Measurements from ENCODE around the gene RIC8B.

Gene RIC8B

DNA sequence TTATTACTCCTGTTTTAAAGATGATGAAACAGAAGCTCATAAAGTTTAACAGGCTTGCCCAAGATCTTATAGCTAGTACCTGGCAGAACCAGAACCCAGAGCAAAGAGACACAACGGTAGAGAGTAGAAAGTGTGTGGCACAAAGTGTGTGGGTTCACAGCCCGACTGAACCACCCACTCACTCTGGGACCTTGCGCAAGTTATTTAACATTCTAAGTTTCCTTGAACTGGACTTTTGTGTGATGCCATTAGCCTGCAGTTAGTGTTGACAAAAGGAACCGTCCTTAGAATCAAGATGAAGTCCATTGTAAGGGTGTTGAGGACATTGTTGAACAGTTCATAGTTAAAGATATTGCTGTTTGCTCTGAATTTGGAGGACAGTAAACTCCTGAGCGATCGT lies 29.9 kb upstream of the RIC8B start:
- no peak overlapping the region for H3K27ac Mint-ChIP-seq
- H3K36me3 Mint-ChIP-seq: no peaks in the 10 kb centered on the region
- no peak overlapping the region for H3K4me3 Mint-ChIP-seq

DNA sequence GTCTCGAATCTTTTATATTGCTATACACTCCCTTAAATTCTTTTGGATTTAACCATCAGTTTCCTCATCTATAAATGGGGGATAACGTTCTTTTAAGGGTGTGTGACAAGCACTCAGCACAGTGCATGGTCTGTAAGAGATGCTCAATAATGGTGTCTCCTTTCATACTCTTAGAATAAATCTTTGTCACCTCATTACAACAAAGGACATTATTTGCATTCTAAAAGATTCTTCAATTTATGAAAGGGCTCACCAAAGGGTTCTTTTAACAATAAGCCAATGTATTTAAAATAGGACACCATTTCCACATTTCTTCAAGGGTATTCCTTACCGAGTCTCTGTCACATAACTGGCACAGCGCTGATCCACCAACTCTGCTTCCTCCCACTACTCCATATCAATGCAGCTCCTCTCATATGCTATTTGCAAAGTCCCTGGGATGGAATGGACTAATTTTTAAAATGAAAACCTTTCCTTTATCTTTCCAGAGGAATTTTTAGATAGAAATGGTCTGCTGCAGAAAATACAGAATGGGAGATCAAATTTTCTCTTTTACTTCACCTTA lies 29.2 kb upstream of the RIC8B start:
- Mint-ChIP-seq H3K36me3 (no peaks in the 10 kb centered on the region), H3K4me3 (no peak overlapping the region), H3K27me3 (peaks cover 14% of the 10 kb centered on the region), H3K9me3 (no peaks in the 10 kb centered on the region), H3K4me1 (peaks cover 21% of the 10 kb centered on the region), H3K27ac (no peak overlapping the region)
- CTCF ChIA-PET: no interaction called here
- DNase-seq: no peak

More for the DNA sequence above, 29.9 kb upstream of the RIC8B start:
- no peak for DNase-seq
- no peaks in the 10 kb centered on the region for H3K9me3 Mint-ChIP-seq
- peaks cover 20% of the 10 kb centered on the region for H3K27me3 Mint-ChIP-seq
- CTCF ChIA-PET: no interaction called here
- peaks cover 21% of the 10 kb centered on the region for H3K4me1 Mint-ChIP-seq

DNA sequence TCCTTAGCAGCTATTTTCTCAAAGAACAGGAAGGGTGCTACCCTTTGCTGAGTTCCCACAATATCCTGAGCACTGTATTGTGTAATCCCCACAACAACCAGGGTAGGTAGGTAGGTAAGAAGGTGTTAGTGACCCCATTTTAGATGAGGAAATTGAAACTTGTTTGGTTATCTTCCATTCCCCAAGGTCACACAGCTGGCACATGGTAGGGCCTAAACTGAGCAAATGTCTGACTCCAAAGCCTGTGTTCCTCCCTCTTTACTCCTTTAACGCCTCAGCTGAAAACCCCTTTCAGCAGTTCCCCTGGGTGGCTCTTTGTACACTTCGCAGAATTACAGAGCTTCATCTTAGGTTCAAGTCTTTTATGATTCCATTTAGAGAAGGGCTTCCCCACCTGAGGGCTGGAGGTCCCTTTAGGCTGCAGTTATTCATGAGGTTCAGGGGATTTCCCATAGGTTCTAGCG lies 26.5 kb upstream of the RIC8B start:
- H3K9me3 Mint-ChIP-seq: peaks cover 5% of the 10 kb centered on the region
- peaks cover 5% of the 10 kb centered on the region for H3K36me3 Mint-ChIP-seq
- H3K4me1 Mint-ChIP-seq: peaks cover 29% of the 10 kb centered on the region
- peaks cover 8% of the 10 kb centered on the region for H3K27me3 Mint-ChIP-seq
- peak overlapping the region; percentile 88 for H3K27ac Mint-ChIP-seq
- peak; percentile 48 for DNase-seq
- no peak overlapping the region for H3K4me3 Mint-ChIP-seq
- CTCF ChIA-PET: interaction anchor here (0.9 kb wide), 1 partner anchor 12 kb away, joined by 3 read pairs; no protein-coding TSS in a partner anchor

DNA sequence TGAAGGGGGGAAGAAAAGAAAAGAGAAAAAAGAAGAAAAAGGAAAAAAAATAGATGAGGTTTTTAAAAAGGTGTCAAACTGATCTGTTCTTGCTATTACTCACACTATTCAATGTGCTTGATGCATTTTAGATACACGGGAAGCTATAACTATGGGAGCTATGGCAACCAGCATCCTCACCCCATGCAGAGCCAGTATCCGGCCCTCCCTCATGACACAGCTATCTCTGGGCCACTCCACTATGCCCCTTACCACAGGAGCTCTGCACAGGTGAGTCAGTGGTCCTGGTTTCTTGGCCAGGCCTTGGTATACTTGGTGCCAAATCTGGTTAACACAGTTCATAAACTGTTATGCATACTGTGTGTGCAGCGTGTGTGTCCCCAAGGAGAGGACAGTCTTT lies 24.0 kb upstream of the RIC8B start:
- Mint-ChIP-seq H3K27me3 (peaks cover 1% of the 10 kb centered on the region), H3K9me3 (peaks cover 6% of the 10 kb centered on the region), H3K4me3 (no peak overlapping the region), H3K4me1 (peaks cover 46% of the 10 kb centered on the region), H3K27ac (no peak overlapping the region), H3K36me3 (peaks cover 5% of the 10 kb centered on the region)
- DNase-seq: no peak
- CTCF ChIA-PET: no interaction called here

DNA sequence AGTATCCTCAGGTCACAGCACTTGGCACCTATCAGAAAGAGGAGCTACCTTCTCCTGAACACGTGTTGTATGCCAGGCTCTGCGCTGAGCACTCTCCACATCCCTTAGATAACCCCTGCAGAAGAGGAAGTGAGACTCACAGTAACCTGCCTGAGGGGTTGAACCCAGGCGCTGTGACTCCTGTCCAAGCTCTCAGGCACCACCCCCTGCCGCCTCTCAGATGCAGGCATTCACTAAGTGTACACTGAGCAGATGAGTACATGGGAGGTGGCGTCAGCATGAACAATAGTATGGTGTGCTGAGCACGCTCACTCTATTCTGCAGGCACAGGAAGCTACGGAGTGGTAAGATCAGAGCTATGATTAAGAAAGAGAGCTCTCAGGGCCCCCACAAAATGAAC lies 21.0 kb upstream of the RIC8B start:
- Mint-ChIP-seq H3K4me1 (peaks cover 27% of the 10 kb centered on the region), H3K27ac (peak overlapping the region; percentile 85), H3K4me3 (no peak overlapping the region), H3K9me3 (peaks cover 6% of the 10 kb centered on the region), H3K27me3 (no peaks in the 10 kb centered on the region), H3K36me3 (peaks cover 5% of the 10 kb centered on the region)
- CTCF ChIA-PET: interaction anchor here (0.8 to 1.8 kb wide), 3 partner anchors 9 to 20 kb away, joined by 3 to 6 read pairs (median 4); no protein-coding TSS in a partner anchor
- peak; percentile 76 for DNase-seq

DNA sequence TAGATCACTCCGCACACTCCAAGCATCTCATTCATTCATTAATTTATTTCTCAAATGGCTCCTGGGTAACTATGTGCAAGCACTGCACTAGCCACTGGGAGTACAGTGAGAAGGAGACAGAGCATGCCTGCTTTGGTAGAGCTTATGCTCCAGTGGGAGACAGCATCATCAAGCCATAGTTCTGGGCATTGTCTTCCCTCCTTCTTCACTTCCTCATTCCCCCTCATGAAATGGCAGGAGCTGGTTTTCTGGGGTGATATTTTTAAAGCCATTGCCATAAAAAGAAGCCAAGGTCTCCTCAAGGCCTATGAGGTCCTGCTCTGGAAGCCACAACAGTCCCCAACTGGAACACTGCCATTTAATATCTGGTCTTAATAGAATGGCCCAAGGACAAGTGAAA lies 20.2 kb upstream of the RIC8B start:
- CTCF ChIA-PET: interaction anchor here (0.8 to 1.8 kb wide), 3 partner anchors 8 to 19 kb away, joined by 3 to 6 read pairs (median 4); no protein-coding TSS in a partner anchor
- peaks cover 30% of the 10 kb centered on the region for H3K4me1 Mint-ChIP-seq
- no peak overlapping the region for H3K4me3 Mint-ChIP-seq

DNA sequence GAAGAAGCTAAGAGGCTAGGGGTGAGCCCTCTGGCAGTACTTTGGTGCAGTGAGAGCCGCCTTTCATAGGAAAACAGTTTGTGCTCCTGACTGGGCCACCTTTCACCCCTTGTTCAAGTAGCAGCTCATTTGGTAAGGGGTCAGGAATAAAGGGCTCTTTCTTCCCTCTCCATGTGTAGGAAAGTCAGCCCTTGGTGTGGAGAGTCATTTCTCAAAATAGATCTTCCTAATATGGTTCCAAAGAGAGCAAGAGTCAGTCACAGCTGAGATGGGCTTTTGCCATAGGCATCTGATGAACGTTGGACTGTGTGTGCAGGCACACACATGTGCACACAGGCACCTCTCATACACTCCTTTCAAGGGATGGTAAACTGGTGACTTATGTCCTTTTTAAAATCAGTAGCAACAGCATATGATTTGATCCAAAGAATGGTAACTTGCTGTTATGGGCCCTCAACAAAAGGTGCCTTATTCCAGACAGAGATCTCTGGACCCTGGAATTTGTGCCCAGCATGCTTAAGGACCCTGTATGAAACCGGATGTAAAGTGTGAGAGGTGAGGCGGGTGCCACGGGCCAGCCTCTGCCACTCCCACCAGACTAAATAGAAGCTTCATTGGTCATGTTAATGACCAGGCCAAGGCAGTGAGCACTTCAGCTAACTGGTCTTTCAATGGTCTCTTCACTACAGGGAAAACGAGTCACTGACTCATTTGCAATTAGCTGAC lies 16.7 kb upstream of the RIC8B start:
- Mint-ChIP-seq H3K27me3 (no peaks in the 10 kb centered on the region), H3K36me3 (no peaks in the 10 kb centered on the region), H3K4me1 (peaks cover 43% of the 10 kb centered on the region), H3K27ac (no peak overlapping the region), H3K9me3 (peaks cover 1% of the 10 kb centered on the region), H3K4me3 (no peak overlapping the region)
- no peak for DNase-seq
- CTCF ChIA-PET: interaction anchor here (0.6 kb wide), 1 partner anchor 526 kb away, joined by 3 read pairs; no protein-coding TSS in a partner anchor

More for the DNA sequence above, 20.2 kb upstream of the RIC8B start:
- H3K9me3 Mint-ChIP-seq: peaks cover 6% of the 10 kb centered on the region
- H3K27me3 Mint-ChIP-seq: no peaks in the 10 kb centered on the region
- DNase-seq: no peak
- peaks cover 5% of the 10 kb centered on the region for H3K36me3 Mint-ChIP-seq
- no peak overlapping the region for H3K27ac Mint-ChIP-seq

DNA sequence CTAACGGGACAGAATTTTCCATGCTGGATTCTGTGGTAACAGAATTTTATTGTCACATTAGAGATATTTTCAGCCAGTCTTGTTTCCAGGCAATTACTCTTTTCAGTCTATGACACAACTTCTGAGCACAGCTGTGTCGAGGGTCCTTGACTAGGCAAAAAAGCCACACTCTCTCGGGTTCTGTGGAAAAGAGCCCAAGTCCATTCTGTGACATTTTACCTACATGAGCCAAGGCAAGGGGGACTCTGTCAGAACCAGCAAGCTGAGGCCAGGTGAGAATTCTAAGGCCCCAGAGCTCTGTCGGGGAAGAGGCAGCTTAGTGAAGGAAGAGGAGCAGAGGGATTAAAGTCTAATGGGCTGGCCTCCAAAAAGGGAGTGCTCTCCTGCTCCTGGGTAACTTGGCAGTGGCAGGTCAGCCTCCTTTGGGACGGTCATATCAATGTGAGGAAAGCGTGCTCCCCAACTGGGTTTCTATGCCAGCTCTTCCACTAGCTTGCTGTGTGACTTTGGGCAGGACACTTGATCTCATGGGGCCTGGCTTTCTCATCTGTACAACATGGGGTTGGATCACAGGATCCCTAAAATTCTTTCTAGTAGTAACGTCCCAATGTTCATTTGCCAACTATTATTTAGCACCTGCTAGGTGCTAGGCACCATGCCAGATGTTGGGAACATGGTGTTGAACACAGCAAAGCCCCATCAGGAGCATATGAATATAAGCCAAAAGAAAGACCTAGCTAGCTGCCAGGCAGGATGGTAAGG lies 16.0 kb upstream of the RIC8B start:
- CTCF ChIA-PET: interaction anchor here (0.6 kb wide), 1 partner anchor 527 kb away, joined by 3 read pairs; no protein-coding TSS in a partner anchor
- H3K27me3 Mint-ChIP-seq: no peaks in the 10 kb centered on the region
- H3K4me1 Mint-ChIP-seq: peaks cover 36% of the 10 kb centered on the region
- no peak overlapping the region for H3K4me3 Mint-ChIP-seq
- no peak overlapping the region for H3K27ac Mint-ChIP-seq
- no peaks in the 10 kb centered on the region for H3K36me3 Mint-ChIP-seq
- DNase-seq: no peak
- H3K9me3 Mint-ChIP-seq: no peaks in the 10 kb centered on the region

DNA sequence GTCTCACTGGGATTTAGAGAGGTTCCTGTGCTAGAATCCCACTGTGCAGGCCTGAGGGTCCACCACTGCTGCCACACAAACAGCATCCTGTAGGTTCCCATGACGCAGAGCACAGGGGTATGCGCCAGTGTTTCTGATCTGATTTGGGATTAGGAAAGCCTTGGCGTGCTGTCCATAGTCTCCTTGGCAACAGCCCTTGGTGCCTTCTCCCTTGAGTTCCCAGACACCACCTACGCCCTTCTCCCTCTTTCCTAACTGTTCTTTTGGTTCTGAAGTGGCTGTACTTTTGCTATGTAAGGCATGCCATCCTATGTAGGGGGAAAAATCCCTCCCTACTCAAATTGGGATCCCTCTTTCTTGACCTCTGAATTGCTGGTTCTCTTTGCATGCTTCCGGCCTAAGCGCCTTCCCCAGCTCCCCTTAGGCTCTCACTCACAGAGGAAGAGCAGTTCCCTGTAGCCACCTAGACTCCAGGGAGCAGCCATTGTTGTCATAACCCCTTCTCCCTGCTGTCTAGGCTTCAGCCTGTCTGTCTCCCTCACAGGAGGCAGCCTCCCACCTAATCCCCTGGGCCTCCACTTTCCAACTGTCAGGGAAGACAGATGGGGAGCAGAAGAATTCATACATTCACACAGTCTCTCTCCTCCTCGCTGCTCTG lies 14.8 kb upstream of the RIC8B start:
- H3K9me3 Mint-ChIP-seq: no peaks in the 10 kb centered on the region
- H3K27me3 Mint-ChIP-seq: no peaks in the 10 kb centered on the region
- H3K4me3 Mint-ChIP-seq: peak overlapping the region; percentile 63
- peak overlapping the region; percentile 86 for H3K27ac Mint-ChIP-seq
- CTCF ChIA-PET: interaction anchor here (0.8 kb wide), 1 partner anchor 12 kb away, joined by 3 read pairs; no protein-coding TSS in a partner anchor
- H3K4me1 Mint-ChIP-seq: peaks cover 24% of the 10 kb centered on the region
- H3K36me3 Mint-ChIP-seq: no peaks in the 10 kb centered on the region
- DNase-seq: no peak

DNA sequence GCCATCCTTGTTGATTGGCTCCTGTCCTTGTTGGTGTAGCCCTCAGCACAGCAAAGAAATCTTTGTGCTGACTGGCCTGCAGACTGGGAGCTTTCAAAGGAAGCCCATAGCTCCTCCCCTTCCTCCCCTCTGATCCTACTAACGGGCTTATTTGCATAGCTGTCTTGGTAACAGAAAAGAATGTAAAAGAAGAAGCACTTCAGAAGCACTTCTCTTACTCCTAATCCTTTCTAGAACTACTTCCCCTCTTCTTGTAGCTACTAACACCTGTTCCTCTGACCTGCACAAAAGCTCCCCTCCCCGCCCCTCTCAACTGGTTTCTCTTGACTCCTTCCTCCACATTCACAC lies 14.3 kb upstream of the RIC8B start:
- Mint-ChIP-seq H3K4me1 (peaks cover 24% of the 10 kb centered on the region), H3K9me3 (no peaks in the 10 kb centered on the region), H3K4me3 (peak overlapping the region; percentile 63), H3K27me3 (no peaks in the 10 kb centered on the region), H3K36me3 (no peaks in the 10 kb centered on the region), H3K27ac (peak overlapping the region; percentile 86)
- DNase-seq: peak; percentile 64
- CTCF ChIA-PET: interaction anchor here (0.8 kb wide), 1 partner anchor 12 kb away, joined by 3 read pairs; no protein-coding TSS in a partner anchor

DNA sequence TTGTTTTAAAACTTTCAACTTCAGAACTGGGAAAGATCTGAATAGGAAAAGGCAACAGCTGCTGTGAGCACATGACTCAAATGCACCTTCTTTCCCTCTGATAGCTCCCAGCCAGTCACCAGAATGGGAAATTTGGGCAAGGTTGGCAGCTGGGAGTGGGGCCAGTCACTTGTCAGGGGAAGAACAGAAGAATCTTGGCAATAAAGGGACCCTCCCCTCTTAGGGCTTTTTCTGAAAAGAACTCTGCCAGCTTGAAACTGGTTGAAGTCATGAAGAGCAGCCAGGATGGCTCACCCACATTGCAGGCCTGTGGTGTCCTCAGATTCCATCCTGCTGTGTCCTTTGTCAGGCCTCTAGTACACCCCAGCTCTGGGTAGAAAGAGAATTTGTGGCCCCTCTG lies 10.3 kb upstream of the RIC8B start:
- Mint-ChIP-seq H3K4me1 (peaks cover 19% of the 10 kb centered on the region), H3K27me3 (peaks cover 22% of the 10 kb centered on the region), H3K27ac (no peak overlapping the region), H3K36me3 (no peaks in the 10 kb centered on the region), H3K4me3 (no peak overlapping the region), H3K9me3 (no peaks in the 10 kb centered on the region)
- no peak for DNase-seq
- CTCF ChIA-PET: no interaction called here

DNA sequence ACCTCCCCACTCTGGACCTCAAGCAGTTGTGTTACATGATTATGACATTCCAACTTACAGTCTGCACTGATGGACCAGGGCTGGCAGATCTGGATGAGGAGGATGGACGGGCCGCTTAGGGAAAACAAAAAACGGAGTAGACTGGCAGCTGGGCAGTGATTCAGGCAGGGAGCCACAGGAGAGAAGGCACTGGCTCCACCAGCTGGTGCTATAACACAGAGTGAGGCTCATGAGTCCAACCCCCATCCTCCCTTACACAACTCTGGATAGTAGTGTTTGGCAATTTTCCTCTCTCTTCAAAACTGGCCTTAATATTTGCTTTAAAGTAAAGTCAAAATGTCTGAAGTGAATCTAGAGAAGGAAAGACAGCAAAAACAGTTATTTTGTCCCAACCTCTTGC lies 9.7 kb upstream of the RIC8B start:
- Mint-ChIP-seq H3K4me3 (no peak overlapping the region), H3K4me1 (peaks cover 14% of the 10 kb centered on the region), H3K36me3 (no peaks in the 10 kb centered on the region), H3K27me3 (peaks cover 24% of the 10 kb centered on the region), H3K27ac (no peak overlapping the region), H3K9me3 (no peaks in the 10 kb centered on the region)
- no peak for DNase-seq
- CTCF ChIA-PET: no interaction called here

DNA sequence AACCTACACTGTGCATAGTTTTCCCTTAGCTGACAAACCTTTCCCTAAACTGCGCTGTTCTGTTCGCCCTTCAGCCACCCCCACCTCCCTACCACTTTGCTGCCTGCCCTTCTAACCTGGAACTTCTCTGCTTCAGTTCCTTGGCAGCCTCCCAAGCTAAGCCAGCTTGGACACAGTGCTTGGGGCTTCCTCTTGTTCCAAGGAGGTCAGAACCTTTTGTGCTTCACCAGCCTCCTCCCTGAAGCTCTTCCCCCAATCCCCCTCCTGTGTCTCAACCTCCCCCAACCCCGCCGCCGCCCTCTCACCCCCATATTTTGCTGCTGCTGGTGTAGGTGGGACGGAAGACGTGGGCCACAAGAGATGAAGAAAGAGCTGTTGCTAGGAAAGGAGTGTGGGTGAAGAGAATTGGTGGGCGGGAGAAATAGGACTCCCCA lies 8.1 kb upstream of the RIC8B start:
- no peaks in the 10 kb centered on the region for H3K36me3 Mint-ChIP-seq
- H3K4me3 Mint-ChIP-seq: no peak overlapping the region
- no peak for DNase-seq
- H3K9me3 Mint-ChIP-seq: no peaks in the 10 kb centered on the region
- CTCF ChIA-PET: interaction anchor here (0.9 kb wide), 1 partner anchor 13 kb away, joined by 4 read pairs; no protein-coding TSS in a partner anchor
- no peaks in the 10 kb centered on the region for H3K4me1 Mint-ChIP-seq
- H3K27me3 Mint-ChIP-seq: peaks cover 25% of the 10 kb centered on the region
- H3K27ac Mint-ChIP-seq: no peak overlapping the region

DNA sequence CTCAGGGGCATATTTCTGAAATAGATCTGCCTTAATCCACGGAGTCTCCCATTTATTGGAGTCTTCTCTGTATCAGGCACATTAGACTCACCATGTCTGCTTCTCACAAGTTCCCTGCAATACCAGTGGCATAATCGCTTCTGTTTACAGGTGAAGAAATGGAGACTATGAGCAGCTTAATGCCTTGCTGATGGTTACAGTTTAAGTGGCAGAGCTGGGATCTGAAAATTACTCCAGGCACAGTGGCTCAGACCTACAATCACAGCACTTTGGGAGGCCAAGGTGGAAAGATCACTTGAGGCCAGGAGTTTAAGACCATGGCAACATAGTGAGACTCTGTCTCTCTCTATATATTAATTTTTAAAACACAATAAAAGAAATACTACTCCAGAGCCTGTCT lies 7.3 kb upstream of the RIC8B start:
- DNase-seq: no peak
- H3K27me3 Mint-ChIP-seq: peaks cover 25% of the 10 kb centered on the region
- H3K36me3 Mint-ChIP-seq: no peaks in the 10 kb centered on the region
- H3K4me3 Mint-ChIP-seq: no peak overlapping the region
- H3K27ac Mint-ChIP-seq: no peak overlapping the region
- no peaks in the 10 kb centered on the region for H3K4me1 Mint-ChIP-seq
- CTCF ChIA-PET: interaction anchor here (0.9 kb wide), 1 partner anchor 13 kb away, joined by 4 read pairs; no protein-coding TSS in a partner anchor
- no peaks in the 10 kb centered on the region for H3K9me3 Mint-ChIP-seq

All from activated naive CD4-positive, alpha-beta T cell treated with anti-CD3 and anti-CD28 coated beads, Interleukin-2, amount 10 ng/mL, durations not matched to agents 7 days and 5 days (primary cell).